ENCODE data around the gene MRPL52.

MRPL52 gene

GRCh38 chr14:22883173-22883976 is 53.7 kb downstream of the MRPL52 start, which contains the start of gene REM2:
Gene REM2, plus strand, starts transcription at chr14:22883222. Its CDS starts 66 bp downstream, at chr14:22883288.
- peak; percentile 24 for DNase-seq

GRCh38 chr14:22884076-22884737 is 54.5 kb downstream of the MRPL52 start:
- DNase-seq = no peak
